ENCODE results near the gene UQCRH.

DNA sequence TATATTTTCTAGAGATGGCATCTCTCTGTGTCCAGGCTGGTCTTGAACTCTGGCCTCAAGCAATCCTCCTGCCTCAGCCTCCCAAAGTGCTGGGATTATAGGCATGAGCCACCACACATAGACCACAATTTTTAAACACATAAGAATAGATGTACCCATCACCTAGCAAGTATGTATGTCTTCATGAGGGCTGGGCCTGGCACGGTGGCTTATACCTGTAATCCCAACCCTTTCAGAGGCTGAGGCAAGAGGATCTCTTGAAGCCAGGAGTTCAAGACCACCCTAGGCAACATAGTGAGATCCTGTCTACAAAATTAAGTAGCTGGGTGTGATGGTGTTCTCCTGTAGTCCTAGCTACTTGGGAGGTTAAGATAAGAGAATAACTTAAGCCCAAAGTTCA is 13.8 kb downstream of the UQCRH start:
- TF ChIP-seq, protein P1, sequence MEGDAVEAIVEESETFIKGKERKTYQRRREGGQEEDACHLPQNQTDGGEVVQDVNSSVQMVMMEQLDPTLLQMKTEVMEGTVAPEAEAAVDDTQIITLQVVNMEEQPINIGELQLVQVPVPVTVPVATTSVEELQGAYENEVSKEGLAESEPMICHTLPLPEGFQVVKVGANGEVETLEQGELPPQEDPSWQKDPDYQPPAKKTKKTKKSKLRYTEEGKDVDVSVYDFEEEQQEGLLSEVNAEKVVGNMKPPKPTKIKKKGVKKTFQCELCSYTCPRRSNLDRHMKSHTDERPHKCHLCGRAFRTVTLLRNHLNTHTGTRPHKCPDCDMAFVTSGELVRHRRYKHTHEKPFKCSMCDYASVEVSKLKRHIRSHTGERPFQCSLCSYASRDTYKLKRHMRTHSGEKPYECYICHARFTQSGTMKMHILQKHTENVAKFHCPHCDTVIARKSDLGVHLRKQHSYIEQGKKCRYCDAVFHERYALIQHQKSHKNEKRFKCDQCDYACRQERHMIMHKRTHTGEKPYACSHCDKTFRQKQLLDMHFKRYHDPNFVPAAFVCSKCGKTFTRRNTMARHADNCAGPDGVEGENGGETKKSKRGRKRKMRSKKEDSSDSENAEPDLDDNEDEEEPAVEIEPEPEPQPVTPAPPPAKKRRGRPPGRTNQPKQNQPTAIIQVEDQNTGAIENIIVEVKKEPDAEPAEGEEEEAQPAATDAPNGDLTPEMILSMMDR (conservative IDR thresholded peaks at IDR 0.05; ENCODE audit: low read depth, low read length): no peak
- no peak for TF ChIP-seq CHD1 (IDR thresholded peaks at IDR 0.05; ENCODE audit: low read depth, low read length)

Data from IMR-90 (cell line).